ENCODE data around the gene SLC35E4. TPM values are rescaled to one million over a fixed set of nuclear protein-coding genes. Genes with fewer than 3 reads are reported as not detected.

SLC35E4 gene
- total and polyA plus RNA-seq, 2 experiments from 2014 or later, result 2.6 to 11.3 TPM

GRCh38 chr22:30654361-30654760 lies 18.8 kb downstream of the SLC35E4 start (continued):
- TF ChIP-seq ETS1 (IDR thresholded peaks at IDR 0.05) (no peak), NANOG (IDR thresholded peaks at IDR 0.05; ENCODE audit: borderline replicate concordance) (no peak), ZNF114 (CRISPR knock-in tag; IDR thresholded peaks at IDR 0.05) (no peak)

DNA sequence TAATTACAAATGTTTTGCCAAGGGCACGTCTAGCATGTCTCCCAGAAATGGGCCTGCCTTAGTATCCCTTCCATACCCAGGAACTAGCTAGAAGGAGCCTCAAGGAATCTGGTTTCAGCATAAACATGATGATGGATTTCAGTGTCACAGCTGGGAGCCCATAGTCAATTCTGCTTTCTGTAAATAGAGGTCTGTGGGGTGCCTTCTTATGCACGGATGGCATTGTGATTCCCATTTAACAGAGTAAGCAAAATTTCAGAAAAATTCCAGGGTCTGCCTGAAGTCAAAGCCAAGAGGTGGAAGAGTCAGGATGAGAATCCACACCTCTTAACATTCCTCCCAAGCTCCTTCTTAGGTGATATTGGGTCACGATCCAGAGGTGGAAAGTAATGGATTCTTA lies 20.0 kb downstream of the SLC35E4 start:
- H3K4me3 ChIP-seq, result no peak overlapping the region
- Mint-ChIP-seq H3K9me3 (peaks cover 3% of the 10 kb centered on the region; the same call in 2 of the 3 replicates), H3K27me3 (ENCODE audit: insufficient read depth, low read depth, poor library complexity) (peaks cover 15% of the 10 kb centered on the region), H3K4me1 (peaks cover 5% of the 10 kb centered on the region), H3K36me3 (ENCODE audit: low read depth) (peaks cover 13% of the 10 kb centered on the region; the same call in 2 of the 3 replicates), H3K27ac (no peak overlapping the region), H3K4me3 (0 out of 3 replicates have a peak overlapping the region, but pooled peaks have one; percentile 19)
- no peak overlapping the region for H2AFZ ChIP-seq
- ATAC-seq, result peak; percentile 90
- H3F3A ChIP-seq (replicated peaks; ENCODE audit: low read depth), result peaks cover 2% of the 10 kb centered on the region; the same call in 1 of the 2 replicates
- peak overlapping the region; percentile 73; the same call in 1 of the 2 replicates for H3K27ac ChIP-seq (ENCODE audit: low read depth)
- DNase-seq (ENCODE audit: low spot score), result peak; percentile 79
- no peaks in the 10 kb centered on the region for H4K20me1 ChIP-seq (replicated peaks; ENCODE audit: insufficient read depth)
- no peaks in the 10 kb centered on the region for H3K36me3 ChIP-seq (ENCODE audit: insufficient read depth)
- no peaks in the 10 kb centered on the region for H3K79me2 ChIP-seq (replicated peaks; ENCODE audit: insufficient read depth)
- no peaks in the 10 kb centered on the region for H3K9me2 ChIP-seq (ENCODE audit: insufficient read depth)
- H3K27me3 ChIP-seq (ENCODE audit: insufficient read depth), result no peaks in the 10 kb centered on the region
- no peak for TF ChIP-seq ZNF331 (CRISPR knock-in tag; IDR thresholded peaks at IDR 0.05; ENCODE audit: low read depth)
- no peak for TF ChIP-seq EZH2 (IDR thresholded peaks at IDR 0.05; ENCODE audit: low read depth, unreplicated experiment)
- TF ChIP-seq, protein P1, sequence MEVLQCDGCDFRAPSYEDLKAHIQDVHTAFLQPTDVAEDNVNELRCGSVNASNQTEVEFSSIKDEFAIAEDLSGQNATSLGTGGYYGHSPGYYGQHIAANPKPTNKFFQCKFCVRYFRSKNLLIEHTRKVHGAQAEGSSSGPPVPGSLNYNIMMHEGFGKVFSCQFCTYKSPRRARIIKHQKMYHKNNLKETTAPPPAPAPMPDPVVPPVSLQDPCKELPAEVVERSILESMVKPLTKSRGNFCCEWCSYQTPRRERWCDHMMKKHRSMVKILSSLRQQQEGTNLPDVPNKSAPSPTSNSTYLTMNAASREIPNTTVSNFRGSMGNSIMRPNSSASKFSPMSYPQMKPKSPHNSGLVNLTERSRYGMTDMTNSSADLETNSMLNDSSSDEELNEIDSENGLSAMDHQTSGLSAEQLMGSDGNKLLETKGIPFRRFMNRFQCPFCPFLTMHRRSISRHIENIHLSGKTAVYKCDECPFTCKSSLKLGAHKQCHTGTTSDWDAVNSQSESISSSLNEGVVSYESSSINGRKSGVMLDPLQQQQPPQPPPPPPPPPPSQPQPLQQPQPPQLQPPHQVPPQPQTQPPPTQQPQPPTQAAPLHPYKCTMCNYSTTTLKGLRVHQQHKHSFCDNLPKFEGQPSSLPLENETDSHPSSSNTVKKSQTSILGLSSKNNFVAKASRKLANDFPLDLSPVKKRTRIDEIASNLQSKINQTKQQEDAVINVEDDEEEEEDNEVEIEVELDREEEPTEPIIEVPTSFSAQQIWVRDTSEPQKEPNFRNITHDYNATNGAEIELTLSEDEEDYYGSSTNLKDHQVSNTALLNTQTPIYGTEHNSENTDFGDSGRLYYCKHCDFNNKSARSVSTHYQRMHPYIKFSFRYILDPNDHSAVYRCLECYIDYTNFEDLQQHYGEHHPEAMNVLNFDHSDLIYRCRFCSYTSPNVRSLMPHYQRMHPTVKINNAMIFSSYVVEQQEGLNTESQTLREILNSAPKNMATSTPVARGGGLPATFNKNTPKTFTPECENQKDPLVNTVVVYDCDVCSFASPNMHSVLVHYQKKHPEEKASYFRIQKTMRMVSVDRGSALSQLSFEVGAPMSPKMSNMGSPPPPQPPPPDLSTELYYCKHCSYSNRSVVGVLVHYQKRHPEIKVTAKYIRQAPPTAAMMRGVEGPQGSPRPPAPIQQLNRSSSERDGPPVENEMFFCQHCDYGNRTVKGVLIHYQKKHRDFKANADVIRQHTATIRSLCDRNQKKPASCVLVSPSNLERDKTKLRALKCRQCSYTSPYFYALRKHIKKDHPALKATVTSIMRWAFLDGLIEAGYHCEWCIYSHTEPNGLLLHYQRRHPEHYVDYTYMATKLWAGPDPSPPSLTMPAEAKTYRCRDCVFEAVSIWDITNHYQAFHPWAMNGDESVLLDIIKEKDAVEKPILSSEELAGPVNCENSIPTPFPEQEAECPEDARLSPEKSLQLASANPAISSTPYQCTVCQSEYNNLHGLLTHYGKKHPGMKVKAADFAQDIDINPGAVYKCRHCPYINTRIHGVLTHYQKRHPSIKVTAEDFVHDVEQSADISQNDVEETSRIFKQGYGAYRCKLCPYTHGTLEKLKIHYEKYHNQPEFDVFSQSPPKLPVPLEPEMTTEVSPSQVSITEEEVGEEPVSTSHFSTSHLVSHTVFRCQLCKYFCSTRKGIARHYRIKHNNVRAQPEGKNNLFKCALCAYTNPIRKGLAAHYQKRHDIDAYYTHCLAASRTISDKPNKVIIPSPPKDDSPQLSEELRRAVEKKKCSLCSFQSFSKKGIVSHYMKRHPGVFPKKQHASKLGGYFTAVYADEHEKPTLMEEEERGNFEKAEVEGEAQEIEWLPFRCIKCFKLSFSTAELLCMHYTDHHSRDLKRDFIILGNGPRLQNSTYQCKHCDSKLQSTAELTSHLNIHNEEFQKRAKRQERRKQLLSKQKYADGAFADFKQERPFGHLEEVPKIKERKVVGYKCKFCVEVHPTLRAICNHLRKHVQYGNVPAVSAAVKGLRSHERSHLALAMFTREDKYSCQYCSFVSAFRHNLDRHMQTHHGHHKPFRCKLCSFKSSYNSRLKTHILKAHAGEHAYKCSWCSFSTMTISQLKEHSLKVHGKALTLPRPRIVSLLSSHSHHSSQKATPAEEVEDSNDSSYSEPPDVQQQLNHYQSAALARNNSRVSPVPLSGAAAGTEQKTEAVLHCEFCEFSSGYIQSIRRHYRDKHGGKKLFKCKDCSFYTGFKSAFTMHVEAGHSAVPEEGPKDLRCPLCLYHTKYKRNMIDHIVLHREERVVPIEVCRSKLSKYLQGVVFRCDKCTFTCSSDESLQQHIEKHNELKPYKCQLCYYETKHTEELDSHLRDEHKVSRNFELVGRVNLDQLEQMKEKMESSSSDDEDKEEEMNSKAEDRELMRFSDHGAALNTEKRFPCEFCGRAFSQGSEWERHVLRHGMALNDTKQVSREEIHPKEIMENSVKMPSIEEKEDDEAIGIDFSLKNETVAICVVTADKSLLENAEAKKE (CRISPR knock-in tag; IDR thresholded peaks at IDR 0.05), result 0 out of 2 replicates have a peak, but pooled peaks have one; percentile 27
- TF ChIP-seq NANOG (IDR thresholded peaks at IDR 0.05; ENCODE audit: borderline replicate concordance), result peak; percentile 79
- H3K4me2 ChIP-seq, result no peak overlapping the region
- H3K4me1 ChIP-seq (ENCODE audit: insufficient read depth), result peaks cover 4% of the 10 kb centered on the region
